ENCODE measurements around the gene COMMD4.

- TF ChIP-seq CTCF (conservative IDR thresholded peaks at IDR 0.05; ENCODE audit: low read length) (no peak), EZH2phosphoT487 (IDR thresholded peaks at IDR 0.05; ENCODE audit: borderline replicate concordance) (no peak)
Measured at GRCh38 chr15:75363786-75364185, 27.9 kb downstream of the COMMD4 start.
